Raji (cell line): ENCODE results near the gene ANO9.

ENCODE experiments used
- POLR2A ChIP-seq: IDR thresholded peaks from 2 replicates; pipeline ENCODE4 v1.6.1; 2011; ENCODE audit warnings: low read depth, low read length, control low read depth; ENCODE audit not compliant: insufficient read depth

ANO9 gene

DNA sequence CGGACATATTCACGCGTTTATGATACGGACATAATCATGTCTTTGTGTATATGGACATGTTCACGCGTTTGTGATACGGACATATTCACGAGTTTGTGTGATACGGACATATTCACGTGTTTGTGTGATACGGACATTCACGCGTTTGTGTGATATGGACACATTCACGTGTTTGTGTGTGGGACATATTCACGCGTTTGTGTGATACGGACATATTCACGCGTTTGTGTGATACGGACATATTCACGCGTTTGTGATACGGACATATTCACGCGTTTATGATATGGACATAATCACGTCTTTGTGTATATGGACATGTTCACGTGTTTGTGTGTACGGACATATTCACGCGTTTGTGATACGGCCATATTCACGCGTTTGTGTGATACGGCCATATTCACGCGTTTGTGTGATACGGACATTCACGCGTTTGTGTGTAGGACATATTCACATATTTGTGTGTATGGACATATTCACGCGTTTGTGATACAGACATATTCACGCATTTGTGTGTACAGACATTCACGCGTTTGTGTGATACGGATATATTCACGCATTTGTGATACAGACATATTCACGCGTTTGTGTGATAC, 33.2 kb upstream of the ANO9 start:
- TF ChIP-seq POLR2A, result no peak

GRCh38 chr11:473962-474785, 32.4 kb upstream of the ANO9 start:
- TF ChIP-seq POLR2A, result no peak

GRCh38 chr11:473415-473814, 31.6 kb upstream of the ANO9 start:
- TF ChIP-seq POLR2A, result no peak

DNA sequence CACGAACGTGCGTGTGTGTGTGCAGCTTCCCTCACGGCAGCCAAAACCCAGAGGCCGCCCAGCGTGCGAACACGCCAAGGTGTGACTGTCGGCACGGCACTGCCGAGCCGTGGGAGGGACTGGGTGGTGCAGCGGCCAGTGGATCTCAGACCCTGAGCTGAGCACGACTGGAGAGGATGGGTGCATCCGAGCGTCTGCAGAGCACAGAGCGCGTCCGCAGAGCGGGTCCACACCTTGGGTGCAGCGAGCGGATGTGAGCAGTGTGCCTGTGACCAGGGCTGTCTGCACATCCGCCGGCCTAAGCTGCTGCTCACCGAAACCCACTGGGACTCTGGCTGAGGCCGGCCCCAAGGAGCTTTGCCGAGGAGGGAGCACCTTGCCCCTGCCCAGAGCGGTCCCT, 31.0 kb upstream of the ANO9 start:
- no peak for TF ChIP-seq POLR2A

DNA sequence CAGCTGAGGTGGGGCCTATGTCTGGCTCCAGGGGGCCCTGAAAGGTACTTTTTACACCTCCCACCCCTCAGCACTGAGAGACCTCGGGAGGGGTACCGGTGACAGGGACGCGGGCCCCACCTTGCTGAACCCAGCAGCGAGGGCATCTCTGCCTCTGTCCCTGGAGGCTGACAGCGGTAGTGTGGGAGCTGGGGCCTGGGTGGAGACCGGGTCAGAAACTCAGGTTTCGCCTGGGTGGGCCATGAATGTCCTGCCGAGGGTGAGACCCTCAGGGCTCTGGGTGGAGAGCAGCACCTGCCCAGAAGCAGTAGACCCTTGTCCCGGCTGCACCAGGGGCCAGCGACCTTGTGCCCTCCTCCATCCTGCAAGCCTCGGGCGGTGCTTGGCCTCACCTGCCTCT, 30.5 kb upstream of the ANO9 start:
- no peak for TF ChIP-seq POLR2A

GRCh38 chr11:471468-472145, 29.8 kb upstream of the ANO9 start:
- TF ChIP-seq POLR2A, result no peak

GRCh38 chr11:469684-470560, 28.1 kb upstream of the ANO9 start:
- no peak for TF ChIP-seq POLR2A

GRCh38 chr11:468493-468892, 26.7 kb upstream of the ANO9 start:
- TF ChIP-seq POLR2A, result no peak

GRCh38 chr11:468036-468435, 26.2 kb upstream of the ANO9 start:
- TF ChIP-seq POLR2A, result no peak

GRCh38 chr11:465896-466530, 24.2 kb upstream of the ANO9 start:
- no peak for TF ChIP-seq POLR2A

DNA sequence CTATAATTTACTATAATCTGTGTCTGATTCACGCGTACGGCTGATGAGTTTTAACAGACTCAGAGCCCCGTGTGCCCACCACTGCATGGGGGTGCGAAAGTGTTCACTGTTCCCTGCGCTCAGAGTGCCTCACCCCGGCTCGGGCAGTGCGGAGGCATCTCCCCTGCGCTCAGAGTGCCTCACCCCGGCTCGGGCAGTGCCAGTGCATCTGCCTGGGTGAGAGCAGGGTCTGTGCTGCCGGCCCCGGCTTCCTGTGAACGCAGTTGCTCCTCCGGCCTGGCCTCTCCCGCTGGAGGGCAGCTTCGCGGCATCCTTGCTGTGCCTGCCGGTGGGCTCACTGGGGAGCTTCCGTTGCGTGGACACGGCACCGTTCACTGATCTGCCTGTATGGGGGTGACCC, 22.5 kb upstream of the ANO9 start:
- no peak for TF ChIP-seq POLR2A

DNA sequence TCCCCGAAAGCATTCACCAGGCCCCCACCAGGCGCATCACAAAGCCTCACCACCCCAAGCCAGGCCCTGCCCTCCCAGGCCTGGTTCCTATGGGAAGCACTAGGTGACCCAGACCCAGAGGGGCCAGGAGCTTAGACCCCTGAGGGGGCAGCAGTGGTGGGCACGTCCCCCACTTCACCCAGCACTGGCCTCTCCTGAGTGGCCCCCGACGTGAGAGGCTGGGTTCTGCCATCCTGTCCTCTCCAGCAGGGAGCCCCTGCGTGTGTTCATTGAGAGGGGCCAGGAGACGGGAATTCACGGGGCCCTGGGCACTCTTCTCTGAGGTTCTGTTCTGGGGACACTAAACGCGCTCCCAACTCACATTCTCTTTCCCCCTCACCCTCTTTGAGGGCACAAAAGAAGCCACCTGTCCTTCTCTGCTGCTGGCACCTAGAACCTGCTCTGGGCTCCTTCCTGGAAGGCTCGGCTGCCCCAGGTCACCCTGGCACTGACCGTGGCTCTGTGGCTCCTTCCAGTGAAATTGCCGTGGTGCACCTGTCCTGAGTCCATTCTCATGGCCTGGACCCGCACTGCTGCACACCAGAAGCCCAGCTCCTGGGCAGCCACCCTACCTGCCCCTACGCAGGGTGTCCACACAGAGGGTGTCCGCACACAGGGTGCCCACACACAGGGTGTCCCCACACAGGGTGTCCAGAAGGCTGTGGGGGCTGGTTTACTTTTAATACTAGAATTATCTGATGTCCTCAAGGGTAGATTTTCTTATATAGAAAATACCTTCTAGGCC, 20.5 kb upstream of the ANO9 start:
- no peak for TF ChIP-seq POLR2A

- no peak for TF ChIP-seq POLR2A
Observed at GRCh38 chr11:461626-462025, 19.8 kb upstream of the ANO9 start.
